ENCODE results near the gene C1QTNF8.

Gene C1QTNF8

DNA sequence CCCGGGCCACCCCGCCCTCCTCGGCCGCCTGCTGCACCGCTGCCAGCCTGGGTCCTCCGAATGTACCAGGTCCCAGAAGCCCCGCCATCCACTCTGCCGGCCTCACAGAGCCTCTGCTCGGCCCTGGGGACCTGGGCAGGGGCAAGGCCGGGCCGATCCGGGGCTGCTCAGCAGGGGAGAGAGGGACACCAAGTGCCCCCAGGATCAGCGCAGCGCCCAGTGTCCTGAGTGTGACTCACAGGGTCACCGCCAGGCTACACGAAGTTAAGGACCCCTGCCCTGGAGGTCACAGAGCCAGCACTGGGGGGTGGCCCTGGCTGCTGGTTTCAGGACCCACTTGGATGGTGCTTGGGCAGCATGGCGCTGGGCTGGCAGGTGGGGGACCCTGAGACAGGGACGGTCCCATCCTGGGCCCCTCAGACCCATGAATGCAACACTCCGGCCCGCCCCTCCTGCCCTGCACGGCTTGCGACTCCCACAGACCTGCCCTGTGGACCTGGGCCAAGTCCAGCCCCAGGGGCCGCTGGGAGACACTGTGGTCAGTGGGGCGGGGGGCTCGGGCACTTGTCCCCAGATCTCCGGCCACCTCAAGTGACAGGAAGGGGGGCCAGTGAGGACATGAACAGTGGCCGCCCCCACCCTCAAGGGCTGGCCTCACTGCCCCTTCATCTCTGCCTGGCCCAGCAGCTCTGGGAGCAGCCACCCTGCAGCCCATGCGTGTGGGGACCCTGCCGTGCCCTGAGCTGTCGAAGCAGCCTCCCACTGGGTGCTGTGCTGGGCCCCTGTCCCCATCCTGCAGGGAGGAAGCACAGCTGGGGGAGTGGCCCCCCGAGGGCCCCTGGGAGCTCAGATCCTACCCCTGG is 46.7 kb downstream of the C1QTNF8 start:
- H3K4me3 ChIP-seq (IDR thresholded peaks at IDR 0.05; ENCODE audit: insufficient read depth, low read depth, low read length), result no peak overlapping the region
- H3K27me3 ChIP-seq (ENCODE audit: insufficient read depth, low read depth), result peaks cover 90% of the 10 kb centered on the region
- TF ChIP-seq, protein P1, sequence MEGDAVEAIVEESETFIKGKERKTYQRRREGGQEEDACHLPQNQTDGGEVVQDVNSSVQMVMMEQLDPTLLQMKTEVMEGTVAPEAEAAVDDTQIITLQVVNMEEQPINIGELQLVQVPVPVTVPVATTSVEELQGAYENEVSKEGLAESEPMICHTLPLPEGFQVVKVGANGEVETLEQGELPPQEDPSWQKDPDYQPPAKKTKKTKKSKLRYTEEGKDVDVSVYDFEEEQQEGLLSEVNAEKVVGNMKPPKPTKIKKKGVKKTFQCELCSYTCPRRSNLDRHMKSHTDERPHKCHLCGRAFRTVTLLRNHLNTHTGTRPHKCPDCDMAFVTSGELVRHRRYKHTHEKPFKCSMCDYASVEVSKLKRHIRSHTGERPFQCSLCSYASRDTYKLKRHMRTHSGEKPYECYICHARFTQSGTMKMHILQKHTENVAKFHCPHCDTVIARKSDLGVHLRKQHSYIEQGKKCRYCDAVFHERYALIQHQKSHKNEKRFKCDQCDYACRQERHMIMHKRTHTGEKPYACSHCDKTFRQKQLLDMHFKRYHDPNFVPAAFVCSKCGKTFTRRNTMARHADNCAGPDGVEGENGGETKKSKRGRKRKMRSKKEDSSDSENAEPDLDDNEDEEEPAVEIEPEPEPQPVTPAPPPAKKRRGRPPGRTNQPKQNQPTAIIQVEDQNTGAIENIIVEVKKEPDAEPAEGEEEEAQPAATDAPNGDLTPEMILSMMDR (conservative IDR thresholded peaks at IDR 0.05; ENCODE audit: low read depth, low read length), result no peak
- H3K79me2 ChIP-seq (ENCODE audit: insufficient read depth, low read depth), result no peaks in the 10 kb centered on the region
- no peaks in the 10 kb centered on the region for H4K20me1 ChIP-seq (ENCODE audit: insufficient read depth)
- no peaks in the 10 kb centered on the region for H3K4me1 ChIP-seq (ENCODE audit: low read depth, poor library complexity, severe bottlenecking)
- H3K36me3 ChIP-seq (ENCODE audit: insufficient read depth), result no peaks in the 10 kb centered on the region
- no peak overlapping the region for H3K4me2 ChIP-seq
- no peak overlapping the region for H3K9ac ChIP-seq
- H3K27ac ChIP-seq, result no peak overlapping the region
- H2AFZ ChIP-seq (ENCODE audit: low read depth), result no peak overlapping the region

- TF ChIP-seq, protein P1 (conservative IDR thresholded peaks at IDR 0.05; ENCODE audit: low read depth, low read length), result no peak
- no peaks in the 10 kb centered on the region for H3K36me3 ChIP-seq (ENCODE audit: insufficient read depth)
- no peaks in the 10 kb centered on the region for H4K20me1 ChIP-seq (ENCODE audit: insufficient read depth)
- no peaks in the 10 kb centered on the region for H3K79me2 ChIP-seq (ENCODE audit: insufficient read depth, low read depth)
- H3K4me1 ChIP-seq (ENCODE audit: low read depth, poor library complexity, severe bottlenecking), result no peaks in the 10 kb centered on the region
- H3K9ac ChIP-seq, result no peak overlapping the region
- H3K4me3 ChIP-seq (IDR thresholded peaks at IDR 0.05; ENCODE audit: insufficient read depth, low read depth, low read length), result no peak overlapping the region
- peaks cover 92% of the 10 kb centered on the region for H3K27me3 ChIP-seq (ENCODE audit: insufficient read depth, low read depth)
- no peak overlapping the region for H2AFZ ChIP-seq (ENCODE audit: low read depth)
- H3K27ac ChIP-seq, result no peak overlapping the region
- no peak overlapping the region for H3K4me2 ChIP-seq
These were observed 47.5 kb downstream of the C1QTNF8 start for GRCh38 chr16:1048442-1049112.

DNA sequence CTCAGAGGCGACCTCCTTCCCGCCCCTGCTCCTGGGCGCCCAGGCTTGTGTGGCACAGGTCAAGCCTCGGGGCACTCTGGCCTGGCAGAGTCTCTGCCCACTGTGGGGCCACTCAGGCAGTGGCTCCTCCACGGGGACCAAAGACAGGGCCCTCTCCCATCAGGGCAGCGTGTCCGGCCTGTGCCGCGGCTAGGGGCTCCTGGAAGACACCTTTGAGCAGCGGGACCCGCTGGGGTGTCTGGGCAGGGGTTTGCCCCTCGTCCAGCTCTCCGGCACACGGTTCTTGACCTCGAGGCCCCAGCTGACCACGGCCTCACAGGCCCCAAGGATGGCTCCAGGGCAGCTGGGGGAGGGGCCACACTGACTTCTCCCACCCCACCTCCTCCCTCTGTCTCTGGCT is 48.2 kb downstream of the C1QTNF8 start:
- Histone ChIP-seq H3K4me2 (no peak overlapping the region), H3K27me3 (ENCODE audit: insufficient read depth, low read depth) (peaks cover 90% of the 10 kb centered on the region)

DNA sequence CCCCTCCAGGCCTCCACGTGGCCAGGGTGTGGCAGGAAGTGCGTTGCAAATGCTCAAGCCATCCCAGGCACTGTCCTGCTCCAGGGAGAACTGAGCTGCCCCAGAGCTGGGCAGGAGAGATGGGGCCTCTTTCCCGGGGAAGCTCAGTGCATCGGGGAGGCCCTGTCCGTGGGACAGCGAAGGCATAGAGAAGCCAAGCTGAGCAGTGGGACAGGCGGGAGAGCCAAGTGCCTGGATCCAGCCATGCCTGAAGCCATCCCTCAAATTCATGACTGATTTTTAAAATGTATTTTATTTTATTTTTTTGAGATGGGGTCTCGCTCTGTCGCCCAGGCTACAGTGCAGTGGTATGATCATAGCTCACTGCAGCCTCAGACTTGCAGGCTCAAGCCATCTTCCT is 48.9 kb downstream of the C1QTNF8 start:
- Histone ChIP-seq H3K27ac (no peak overlapping the region), H3K4me2 (no peak overlapping the region), H3K4me3 (IDR thresholded peaks at IDR 0.05; ENCODE audit: insufficient read depth, low read depth, low read length) (no peak overlapping the region), H3K9ac (no peak overlapping the region), H4K20me1 (ENCODE audit: insufficient read depth) (no peaks in the 10 kb centered on the region), H3K79me2 (ENCODE audit: insufficient read depth, low read depth) (no peaks in the 10 kb centered on the region), H3K36me3 (ENCODE audit: insufficient read depth) (no peaks in the 10 kb centered on the region), H2AFZ (ENCODE audit: low read depth) (no peak overlapping the region), H3K27me3 (ENCODE audit: insufficient read depth, low read depth) (peaks cover 90% of the 10 kb centered on the region), H3K4me1 (ENCODE audit: low read depth, poor library complexity, severe bottlenecking) (no peaks in the 10 kb centered on the region)
- TF ChIP-seq, protein P1 (conservative IDR thresholded peaks at IDR 0.05; ENCODE audit: low read depth, low read length), result no peak

More for the DNA sequence above, 48.2 kb downstream of the C1QTNF8 start:
- TF ChIP-seq, protein P1 (conservative IDR thresholded peaks at IDR 0.05; ENCODE audit: low read depth, low read length), result no peak
- H3K4me3 ChIP-seq (IDR thresholded peaks at IDR 0.05; ENCODE audit: insufficient read depth, low read depth, low read length), result no peak overlapping the region
- no peaks in the 10 kb centered on the region for H3K36me3 ChIP-seq (ENCODE audit: insufficient read depth)
- no peak overlapping the region for H3K27ac ChIP-seq
- no peaks in the 10 kb centered on the region for H4K20me1 ChIP-seq (ENCODE audit: insufficient read depth)
- no peaks in the 10 kb centered on the region for H3K4me1 ChIP-seq (ENCODE audit: low read depth, poor library complexity, severe bottlenecking)
- H2AFZ ChIP-seq (ENCODE audit: low read depth), result no peak overlapping the region
- no peaks in the 10 kb centered on the region for H3K79me2 ChIP-seq (ENCODE audit: insufficient read depth, low read depth)
- no peak overlapping the region for H3K9ac ChIP-seq

All from KMS-11 (cell line).